CD4-positive, alpha-beta T cell treated with Interleukin-4 for 1 hour (primary cell): ENCODE results near the gene PYGB.

Experiments used
- DNase-seq, 2 donors: peaks; one replicate each; pipeline ENCODE4 v3.0.0-alpha.2; 2020 to 2022

Gene PYGB

GRCh38 chr20:25247956-25248785, at the start of gene PYGB:
Gene PYGB (plus strand): TSS chr20:25248085. CDS start chr20:25248179, 94 bp downstream.
- peak; percentile 71 to 84 for DNase-seq

- DNase-seq = no peak
These were observed 49.1 kb upstream of the PYGB start for GRCh38 chr20:25198663-25199383.

- no peak for DNase-seq
These were observed 48.2 kb upstream of the PYGB start for GRCh38 chr20:25199473-25200260.

GRCh38 chr20:25203089-25203488, 44.8 kb upstream of the PYGB start:
- no peak for DNase-seq

GRCh38 chr20:25203871-25204320, 44.0 kb upstream of the PYGB start:
- no peak for DNase-seq

GRCh38 chr20:25204550-25205276, 43.2 kb upstream of the PYGB start:
- no peak for DNase-seq

GRCh38 chr20:25205277-25206062, 42.4 kb upstream of the PYGB start:
- no peak for DNase-seq

GRCh38 chr20:25206063-25206403, 41.9 kb upstream of the PYGB start:
- no peak for DNase-seq

- DNase-seq = no peak
These were observed 41.3 kb upstream of the PYGB start for GRCh38 chr20:25206548-25206947.

- no peak for DNase-seq
These were observed 40.5 kb upstream of the PYGB start for GRCh38 chr20:25207149-25207959.

- no peak for DNase-seq
These were observed 39.8 kb upstream of the PYGB start for GRCh38 chr20:25207960-25208534.

- DNase-seq = no peak
These were observed 38.5 kb upstream of the PYGB start for GRCh38 chr20:25209400-25209799.

GRCh38 chr20:25209911-25210310, 38.0 kb upstream of the PYGB start:
- DNase-seq = no peak

- DNase-seq = no peak
These were observed 36.6 kb upstream of the PYGB start for GRCh38 chr20:25211273-25211672.

- no peak for DNase-seq
These were observed 35.6 kb upstream of the PYGB start for GRCh38 chr20:25212242-25212641.

GRCh38 chr20:25213566-25214425, 34.1 kb upstream of the PYGB start:
- no peak for DNase-seq

GRCh38 chr20:25214426-25214790, 33.5 kb upstream of the PYGB start:
- no peak for DNase-seq

GRCh38 chr20:25214819-25215218, 33.1 kb upstream of the PYGB start:
- no peak for DNase-seq

GRCh38 chr20:25215521-25215920, 32.4 kb upstream of the PYGB start:
- no peak for DNase-seq
